ENCODE results near the gene MYO5A.

MYO5A gene

DNA sequence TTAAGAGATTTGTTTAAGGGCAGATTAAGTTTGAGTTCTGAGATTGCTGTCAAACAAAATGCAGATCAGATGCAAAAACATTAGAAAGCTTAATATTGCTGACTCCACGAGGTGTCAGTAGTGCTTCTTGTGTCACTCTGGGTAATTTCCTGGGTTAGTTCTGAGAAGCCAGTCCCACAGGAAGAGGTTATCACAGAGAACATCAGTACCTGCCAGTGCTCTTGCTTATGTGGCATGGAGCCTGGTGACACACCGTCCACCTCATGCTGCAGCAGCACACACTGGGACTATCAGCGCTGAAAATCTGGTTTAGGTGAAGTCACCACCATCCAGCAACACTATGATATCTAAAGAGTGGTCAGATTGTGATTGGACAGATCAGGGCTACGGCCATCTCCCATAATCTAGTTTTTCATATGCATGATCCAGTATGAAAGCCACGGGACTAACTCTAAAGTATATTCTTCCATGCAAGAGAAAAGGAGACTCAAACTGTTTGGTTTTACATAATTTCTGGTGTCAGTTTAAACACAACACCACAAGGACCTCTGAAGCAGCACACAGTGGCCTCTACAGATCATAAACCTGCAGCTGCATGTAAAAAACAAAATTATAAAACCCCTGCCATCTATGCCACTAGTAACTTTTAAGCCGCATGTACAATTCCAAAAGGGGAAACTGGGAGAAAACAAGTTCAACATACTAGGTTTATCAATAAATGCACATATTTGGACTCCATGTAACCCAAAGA, 197.0 kb downstream of the MYO5A start:
- no peak for DNase-seq (ENCODE audit: low read depth, low spot score)

DNA sequence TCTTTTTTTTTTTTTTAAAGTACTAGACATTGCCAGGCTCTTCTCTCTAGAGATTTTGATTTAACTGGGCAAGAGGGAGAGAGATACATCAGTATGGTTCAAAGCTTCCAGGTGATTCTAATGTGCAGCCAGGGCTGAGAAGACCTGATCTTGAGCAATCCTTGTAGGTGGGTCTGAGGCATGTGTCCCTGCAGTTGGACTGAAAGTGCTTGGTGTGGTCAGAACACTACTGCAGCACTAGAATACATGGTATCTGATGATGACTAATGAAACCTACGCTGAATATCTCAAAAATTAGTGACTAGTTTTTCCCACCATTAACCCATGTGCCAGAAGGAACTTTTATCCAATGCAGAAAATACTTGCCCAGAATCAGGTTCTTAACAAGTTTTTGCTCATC, 198.7 kb downstream of the MYO5A start:
- DNase-seq (ENCODE audit: low read depth, low spot score): no peak

DNA sequence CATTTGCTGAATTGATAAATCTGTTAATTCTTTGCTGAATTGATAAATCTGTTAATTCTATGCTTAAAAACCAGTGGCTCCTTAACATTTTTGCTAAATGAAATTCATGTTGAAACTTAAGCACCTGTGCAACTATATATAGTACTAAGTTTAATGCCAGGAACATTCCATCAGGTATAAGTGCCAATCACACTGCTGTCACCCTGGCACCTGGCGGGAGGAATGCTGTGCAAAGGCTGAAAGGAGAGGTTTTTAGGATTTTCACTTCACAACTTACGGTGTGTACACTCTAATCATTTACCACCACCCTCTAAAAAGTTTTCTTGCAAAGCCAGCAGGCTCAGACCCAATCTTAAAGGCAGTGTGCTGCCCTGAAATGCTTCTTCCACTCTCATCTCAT, 199.5 kb downstream of the MYO5A start:
- DNase-seq (ENCODE audit: low read depth, low spot score): no peak

GRCh38 chr15:52328680-52329079, 200.0 kb downstream of the MYO5A start:
- DNase-seq (ENCODE audit: low read depth, low spot score): no peak

DNA sequence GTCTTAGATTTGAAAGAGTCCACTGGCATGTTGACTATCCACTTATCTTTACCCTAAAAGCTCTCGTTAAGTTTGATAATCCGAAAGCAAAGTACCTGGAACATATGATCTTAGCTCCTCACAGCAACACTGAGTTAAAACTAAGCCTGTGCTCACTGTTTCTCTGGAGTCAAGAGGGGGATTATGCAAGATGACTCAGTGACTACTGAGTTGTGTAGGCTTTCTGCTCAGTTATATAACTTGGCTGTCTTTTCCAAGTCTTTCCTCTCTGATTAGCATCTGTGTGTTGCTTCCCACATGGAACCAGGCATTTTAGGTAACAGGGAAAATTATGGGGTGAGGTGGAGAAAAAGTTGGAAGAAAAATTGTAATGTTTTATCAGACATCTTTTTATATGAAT, 201.9 kb downstream of the MYO5A start:
- DNase-seq (ENCODE audit: low read depth, low spot score): no peak

- no peak for DNase-seq (ENCODE audit: low read depth, low spot score)
Measured at GRCh38 chr15:52324109-52324508, 204.6 kb downstream of the MYO5A start.

- DNase-seq (ENCODE audit: low read depth, low spot score): no peak
Measured at GRCh38 chr15:52318729-52319500, 209.8 kb downstream of the MYO5A start.

GRCh38 chr15:52317688-52318087, 211.0 kb downstream of the MYO5A start:
- DNase-seq (ENCODE audit: low read depth, low spot score): no peak

DNA sequence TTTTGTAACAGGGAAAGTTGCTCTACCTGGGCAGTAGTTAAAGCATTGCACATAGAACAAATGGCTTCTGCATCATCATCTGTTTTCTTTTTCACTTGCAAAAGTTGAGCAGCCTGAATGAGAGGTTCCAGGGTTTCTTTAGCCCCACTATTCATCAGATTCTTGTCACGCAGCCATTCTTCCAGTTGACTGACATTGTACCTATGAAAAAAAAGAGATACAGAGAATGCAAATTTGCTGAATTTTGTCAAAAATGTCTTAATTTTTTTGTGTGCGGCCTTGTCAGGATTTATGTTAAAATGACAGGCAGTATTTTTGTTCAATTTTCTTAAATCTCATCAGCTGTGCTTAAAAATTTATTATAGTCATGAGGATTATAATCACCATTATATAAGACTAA, 211.7 kb downstream of the MYO5A start:
- no peak for DNase-seq (ENCODE audit: low read depth, low spot score)

DNA sequence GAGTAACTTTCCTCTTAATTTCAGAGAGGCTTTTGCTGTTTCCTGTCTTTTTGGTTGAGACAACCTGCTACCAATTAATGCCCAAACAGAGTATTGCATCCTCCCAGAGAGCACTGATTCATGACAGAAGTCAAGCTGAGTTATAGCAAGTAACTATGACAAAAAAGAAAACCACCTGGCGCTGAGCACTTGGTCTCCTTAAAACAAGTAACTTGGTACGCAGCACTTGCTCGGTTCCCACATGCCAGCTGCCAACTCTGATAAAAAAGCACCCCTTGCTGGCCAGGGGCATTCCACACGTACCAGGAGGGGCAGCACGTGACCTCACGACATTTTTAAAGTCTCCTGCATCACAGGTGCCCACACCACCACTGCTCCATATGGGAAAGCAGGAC, 219.5 kb downstream of the MYO5A start:
- no peak for DNase-seq (ENCODE audit: low read depth, low spot score)

DNA sequence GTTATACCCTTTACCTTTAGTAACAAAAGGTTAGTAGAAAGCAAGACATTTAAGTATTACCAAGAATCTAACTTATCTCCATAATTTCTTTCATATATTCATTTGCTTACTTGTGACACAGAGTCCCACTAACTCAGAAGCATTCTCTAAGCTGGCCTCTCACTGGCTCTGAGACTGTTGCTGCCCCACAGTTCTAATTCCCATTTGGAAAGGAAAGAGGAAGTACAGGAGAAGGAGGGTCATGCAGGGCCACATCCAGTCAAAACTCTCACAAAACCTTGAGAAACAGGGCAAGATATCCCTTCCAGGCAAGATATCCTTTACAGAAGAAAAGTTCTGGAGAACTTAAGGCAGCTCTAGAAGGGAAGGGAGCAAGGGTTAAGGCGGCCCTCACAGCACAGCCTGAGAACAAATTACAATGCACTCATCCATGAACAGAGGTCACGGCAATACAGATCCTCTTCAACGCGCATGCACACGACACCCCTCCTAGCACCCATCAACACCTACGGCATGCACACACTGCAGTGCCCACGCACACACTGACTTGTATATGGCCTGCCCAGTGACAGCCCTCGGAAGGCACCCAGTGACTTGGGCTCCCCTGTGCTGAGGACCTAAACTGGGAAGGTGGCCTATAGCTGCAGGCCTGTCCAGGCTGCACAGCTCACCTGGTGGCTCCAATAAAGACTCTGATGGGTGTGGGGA, 220.1 kb downstream of the MYO5A start:
- DNase-seq (ENCODE audit: low read depth, low spot score): no peak

GRCh38 chr15:52307847-52308246, 220.8 kb downstream of the MYO5A start:
- no peak for DNase-seq (ENCODE audit: low read depth, low spot score)

DNA sequence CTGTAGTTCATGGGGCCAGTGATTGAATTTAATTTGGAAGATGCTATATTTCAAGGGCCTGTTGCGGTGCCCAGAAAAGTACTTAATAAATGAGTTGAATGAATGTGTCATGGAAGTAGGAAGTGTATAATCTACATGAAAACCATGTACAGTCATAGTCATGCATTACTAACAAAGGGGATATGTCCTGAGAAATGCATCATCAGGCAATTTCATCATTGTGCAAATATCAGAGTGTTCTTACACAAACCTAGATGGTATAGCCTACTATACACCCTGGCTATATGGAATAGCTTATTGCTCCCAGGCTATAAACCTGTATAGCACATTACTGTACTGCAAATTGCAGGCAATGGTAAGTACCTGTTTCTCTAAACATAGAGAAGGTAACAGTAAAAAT, 222.4 kb downstream of the MYO5A start:
- DNase-seq (ENCODE audit: low read depth, low spot score): no peak

- DNase-seq (ENCODE audit: low read depth, low spot score): no peak
Measured at GRCh38 chr15:52303093-52303772, 225.4 kb downstream of the MYO5A start.

- DNase-seq (ENCODE audit: low read depth, low spot score): no peak
Measured at GRCh38 chr15:52301265-52301847, 227.3 kb downstream of the MYO5A start.

DNA sequence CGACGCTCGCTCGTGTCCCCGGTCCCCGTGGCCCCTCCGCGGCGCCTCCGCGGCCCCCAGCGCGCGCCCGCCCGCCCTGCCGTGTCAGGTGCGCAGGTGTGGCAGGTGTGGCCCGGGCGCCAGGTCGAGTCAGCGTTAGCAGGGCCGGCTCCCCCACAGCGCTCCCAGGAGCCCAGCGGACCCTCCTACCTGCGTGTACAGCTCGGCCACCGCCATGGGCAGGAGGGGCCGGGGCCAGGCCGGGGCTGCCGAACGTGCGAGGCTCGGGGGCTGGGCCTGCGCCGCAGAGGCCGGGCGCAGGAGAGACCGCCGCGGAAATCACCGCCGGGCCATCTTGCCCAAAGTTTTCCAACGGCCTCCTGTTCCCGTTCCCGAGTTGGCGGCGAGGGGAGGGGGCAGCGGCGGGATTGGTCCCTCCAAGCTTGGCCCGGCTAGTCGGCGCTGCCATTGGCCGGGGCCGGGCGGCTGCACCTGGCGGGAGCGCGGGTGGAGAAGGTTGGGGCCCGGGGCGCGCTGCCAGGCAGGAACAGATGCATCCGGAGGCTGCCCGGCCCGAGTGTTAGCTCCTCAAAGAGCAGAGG, 233.2 kb downstream of the MYO5A start, which contains the start of gene MYO5C:
Gene MYO5C, minus strand, starts transcription at position 384 of the 581 bp plus-strand sequence. Its CDS starts 168 bp downstream, at position 216.
- DNase-seq (ENCODE audit: low read depth, low spot score): no peak

DNA sequence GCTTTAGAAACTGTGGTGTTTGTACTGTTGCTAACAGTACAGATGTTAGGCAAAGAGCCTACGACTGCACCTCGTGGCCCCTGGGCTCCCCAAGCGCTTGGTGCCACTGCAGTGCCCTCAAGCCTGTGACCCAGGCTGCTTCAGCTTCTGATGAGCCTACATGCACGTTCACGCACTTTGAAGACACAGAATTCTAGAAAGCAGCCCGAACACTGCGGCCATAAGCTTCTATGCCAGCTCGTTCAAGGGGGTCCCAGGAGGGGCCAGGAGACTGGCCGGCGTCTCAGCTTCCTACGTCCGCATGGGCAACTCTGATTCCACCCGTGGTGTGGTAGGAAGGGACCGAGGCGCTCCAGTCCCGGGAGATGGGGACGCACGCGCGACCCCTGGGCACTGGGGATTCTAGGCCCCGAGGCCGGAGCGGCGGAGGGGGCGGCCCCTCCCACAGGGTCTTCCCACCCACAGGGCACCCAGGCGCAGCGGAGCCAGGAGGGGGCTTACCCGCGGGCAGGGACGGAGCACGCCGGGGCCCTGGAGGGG, 233.7 kb downstream of the MYO5A start:
- no peak for DNase-seq (ENCODE audit: low read depth, low spot score)

DNA sequence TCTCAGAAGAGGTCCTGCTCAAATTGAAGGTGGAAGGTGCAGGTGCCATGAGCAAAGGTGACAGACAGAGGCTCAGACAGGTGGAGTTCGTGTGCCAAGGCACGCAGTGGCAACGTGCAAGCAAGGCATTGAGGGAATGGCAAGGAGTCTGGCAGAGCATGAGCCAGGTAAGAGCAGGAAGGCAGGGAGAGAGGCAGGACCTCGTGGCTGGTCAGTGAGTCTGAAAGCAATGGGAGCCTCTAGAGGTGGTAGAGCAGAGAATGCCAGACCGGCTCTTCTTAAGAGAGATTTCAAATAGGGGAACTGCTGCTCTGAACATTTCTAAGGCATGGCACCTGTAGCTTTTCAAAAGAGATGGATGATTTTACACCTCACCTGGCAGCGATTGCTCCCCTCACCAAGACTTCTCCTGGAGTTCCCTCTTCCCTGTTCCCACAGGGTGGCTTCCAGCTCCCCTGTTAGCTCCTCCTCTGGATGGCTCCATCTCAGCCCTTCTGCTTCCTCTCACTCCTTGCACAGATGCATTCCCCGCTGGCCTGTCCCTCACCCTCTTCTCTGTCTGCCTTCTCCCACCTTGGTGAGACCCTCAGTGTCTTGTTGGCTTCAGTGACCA, 235.8 kb downstream of the MYO5A start:
- DNase-seq (ENCODE audit: low read depth, low spot score): no peak

DNA sequence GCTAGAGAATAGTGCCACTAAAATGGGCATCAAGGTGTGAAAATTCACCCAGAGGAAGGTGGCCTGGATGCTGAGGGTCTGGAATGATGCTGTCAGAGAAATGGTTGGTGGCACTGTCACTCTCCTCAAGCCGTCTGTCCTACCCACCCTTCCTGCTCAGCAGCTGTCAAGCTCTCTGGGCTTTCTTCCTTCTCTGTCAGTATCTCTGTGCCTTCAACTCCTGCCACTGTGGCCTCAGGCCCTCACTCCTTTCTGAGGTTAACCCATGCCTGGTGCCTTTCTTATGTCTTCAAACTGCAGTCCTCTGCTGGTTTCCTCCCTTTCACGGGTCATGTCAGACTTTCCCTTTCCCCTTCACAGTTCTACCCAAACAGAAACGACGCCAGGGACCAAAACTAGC, 237.5 kb downstream of the MYO5A start:
- DNase-seq (ENCODE audit: low read depth, low spot score): no peak

GRCh38 chr15:52290800-52291199, 237.9 kb downstream of the MYO5A start:
- DNase-seq (ENCODE audit: low read depth, low spot score): no peak
